Stomach (tissue), 19 donors: ENCODE measurements around the gene CD28. TPM values are rescaled to one million over a fixed set of nuclear protein-coding genes. Genes with fewer than 3 reads are reported as not detected.
A peak's percentile ranks its signal among the peaks of the same experiment; 100 is the strongest.

Experiments
- DNase-seq, 2 donors: peaks; one replicate each; pipeline versions ENCODE4 v3.0.0 to v3.0.0-alpha.2; 2013 to 2019
- H3K27ac ChIP-seq, 5 donors: fragments of 200-600 bp in 4 of 5; sonication (generic) in 4 of 5; one replicate each; pipeline ENCODE4 v1.5.1; 2013 to 2019; ENCODE audit warnings: mild to moderate bottlenecking in 1 of 5, moderate library complexity in 1 of 5
- H3K27me3 ChIP-seq, 3 donors: fragments of 200-600 bp; sonication (generic); one replicate each; pipeline ENCODE4 v1.5.1; 2017 to 2019; ENCODE audit warnings: mixed run types in 1 of 3
- H3K36me3 ChIP-seq, 4 donors: fragments of 200-600 bp; sonication (generic); 1 replicate in 3 of 4; 2 replicates in 1 of 4; pipeline ENCODE4 v1.5.1; 2016 to 2019
- H3K4me1 ChIP-seq, 4 donors: fragments of 200-600 bp; sonication (generic); one replicate each; pipeline ENCODE4 v1.5.1; 2016 to 2019
- H3K4me3 ChIP-seq, 4 donors: fragments of 200-600 bp; sonication (generic) in 3 of 4; one replicate each; pipeline ENCODE4 v1.5.1; 2016 to 2019; ENCODE audit warnings: mild to moderate bottlenecking in 1 of 4
- H3K9me3 ChIP-seq, 4 donors: fragments of 200-600 bp; sonication (generic); one replicate each; pipeline ENCODE4 v1.5.1; 2016 to 2019
- CTCF ChIP-seq, 7 experiments: fragments of 450-650 bp in 4 of 7; fragments of 200-600 bp in 3 of 7; sonication (generic) in 3 of 7; IDR thresholded peaks; one replicate each; pipeline ENCODE4 v1.5.1; 2016 to 2019; ENCODE audit warnings: antibody characterized with exemption in 7 of 7, control low read depth in 2 of 7, mild to moderate bottlenecking in 1 of 7
- EP300 ChIP-seq: sonication (generic); formaldehyde crosslinking; IDR thresholded peaks from one replicate; pipeline ENCODE4 v1.6.1; 2017; ENCODE audit warnings: antibody characterized with exemption
- POLR2A ChIP-seq, 4 donors: fragments of 450-650 bp; IDR thresholded peaks; one replicate each; pipeline ENCODE4 v1.6.1; 2016; ENCODE audit warnings: antibody characterized with exemption in 4 of 4, control low read depth in 2 of 4, mild to moderate bottlenecking in 1 of 4, moderate library complexity in 1 of 4
- POLR2AphosphoS5 ChIP-seq, 3 donors: sonication (generic); formaldehyde crosslinking; IDR thresholded peaks; one replicate each; pipeline ENCODE4 v1.6.1; 2016; ENCODE audit warnings: antibody characterized with exemption in 3 of 3
- WGBS, 5 donors: extraction: QIAGEN DNeasy Blood & Tissue Kit in 3 of 5; methylation state at CpG; one replicate each; pipeline versions ENCODE4 v1.1.5 to v1.1.7; 2013 to 2018; 5-methylcytosine and 5-hydroxymethylcytosine counted together
- intact Hi-C: fragments of 100-400 bp; cut with DNase I; formaldehyde crosslinking; loops from one replicate; pipeline ENCODE4 v1.15.1; 2023; ENCODE audit warnings: low total_unique reads
- long read RNA-seq, 10 donors: transcript quantifications; one replicate each; lab custom pipeline, GENCODE V29; 2026
- polyA plus RNA-seq, 3 donors: library from polyadenylated mRNA; stranded (reverse); fragments of 200-250 nt; gene quantifications; one replicate each; pipeline ENCODE4 v1.2.3, GENCODE V29; 2013
- total RNA-seq, 5 donors: library from RNA; depleted of rRNA; stranded (reverse); fragments of >200 nt; gene quantifications; one replicate each; pipeline versions ENCODE4 v1.1.0 to v1.2.3, GENCODE V29; 2014 to 2016
- donor health status: healthy with polysubstance abuse.
- donor health status: Bipolar disorder and iron deficiency.
- donor health status: healthy.

The CD28 gene
- total RNA-seq (1 to 10 TPM in 2 of 5 donors, under 1 TPM in 1, not detected in 2; 0.29 to 4.4 (median 2.9) TPM), polyA plus RNA-seq (under 1 TPM; 0.15 to 0.25 (median 0.23) TPM)
- long read RNA-seq, donor 1, full-length matches to known transcripts: 1 of 1 reads
- long read RNA-seq, donor 1, partial matches to known transcripts: 0 of 1 reads
- long read RNA-seq, donor 1, other reads (novel, unspliced or antisense): 0 of 1 reads
- long read RNA-seq, donor 2, full-length matches to known transcripts: 2 of 2 reads
- long read RNA-seq, donor 2, partial matches to known transcripts: 0 of 2 reads
- long read RNA-seq, donor 2, other reads (novel, unspliced or antisense): 0 of 2 reads
- long read RNA-seq, donor 3: 0 reads
- long read RNA-seq, donor 4: 0 reads
- long read RNA-seq, donor 5: 0 reads
- long read RNA-seq, donor 6: 0 reads
- long read RNA-seq, donor 7: 0 reads
- long read RNA-seq, donor 8: 0 reads
- long read RNA-seq, donor 9: 0 reads
- long read RNA-seq, donor 10: 0 reads

- Histone ChIP-seq H3K36me3 (no peaks in the 10 kb centered on the region), H3K27ac (peak within 1 kb of the TSS in 2 of 5 donors; percentile 18 to 49), H3K4me1 (peaks cover 0 to 12% (median 4%) of the 10 kb centered on the region in 4 donors), H3K4me3 (no peak within 1 kb of the TSS), H3K9me3 (peaks cover 0 to 9% (median 2%) of the 10 kb centered on the region in 4 donors), H3K27me3 (no peaks in the 10 kb centered on the region)
- TF ChIP-seq EP300 (no peak), POLR2AphosphoS5 (IDR thresholded peaks at IDR 0.05) (peak in 2 of 3 donors; percentile 50 to 63)
- DNase-seq: peak; percentile 59 to 85
- intact Hi-C loops: no loop called here
- 70 to 84% (median 80%) methylated on average over 9 of the region's 9 CpGs for WGBS, 5 donors
Measured at GRCh38 chr2:203706403-203706802, at the start of gene CD28. CD28 (plus strand) TSS chr2:203706639; CDS start chr2:203706697, 58 bp downstream.

GRCh38 chr2:203659331-203660049 lies 46.9 kb upstream of the CD28 start:
- DNase-seq: no peak
- Histone ChIP-seq H3K4me3 (no peak overlapping the region), H3K36me3 (no peaks in the 10 kb centered on the region), H3K27ac (no peak overlapping the region), H3K27me3 (no peaks in the 10 kb centered on the region), H3K9me3 (no peaks in the 10 kb centered on the region), H3K4me1 (peaks cover 0 to 20% (median 5%) of the 10 kb centered on the region in 4 donors)
- intact Hi-C loops: no loop called here
- TF ChIP-seq CTCF (IDR thresholded peaks at IDR 0.05): no peak
- TF ChIP-seq POLR2A (IDR thresholded peaks at IDR 0.05): no peak
- no peak for TF ChIP-seq EP300
- no peak for TF ChIP-seq POLR2AphosphoS5 (IDR thresholded peaks at IDR 0.05)
- 70 to 78% (median 74%) methylated on average over 4 of the region's 4 CpGs for WGBS, 5 donors

- no peaks in the 10 kb centered on the region for H3K27me3 ChIP-seq
- no peaks in the 10 kb centered on the region for H3K36me3 ChIP-seq
- intact Hi-C loops: no loop called here
- no peak for DNase-seq
- WGBS, 5 donors: 65 to 83% (median 71%) methylated on average over 2 of the region's 2 CpGs
- no peak overlapping the region for H3K4me3 ChIP-seq
- H3K9me3 ChIP-seq: no peaks in the 10 kb centered on the region
- H3K4me1 ChIP-seq: peaks cover 0 to 17% (median 5%) of the 10 kb centered on the region in 4 donors
- no peak overlapping the region for H3K27ac ChIP-seq
- no peak for TF ChIP-seq EP300
Measured at GRCh38 chr2:203660465-203660864, 46.0 kb upstream of the CD28 start.

- no peak for DNase-seq
- H3K27me3 ChIP-seq: no peaks in the 10 kb centered on the region
- peaks cover 0 to 13% (median 5%) of the 10 kb centered on the region in 4 donors for H3K4me1 ChIP-seq
- TF ChIP-seq CTCF (IDR thresholded peaks at IDR 0.05) (no peak), POLR2A (IDR thresholded peaks at IDR 0.05) (no peak), EP300 (no peak), POLR2AphosphoS5 (IDR thresholded peaks at IDR 0.05) (no peak)
- WGBS, 5 donors: 80 to 93% (median 91%) methylated on average over 3 of the region's 3 CpGs
- H3K36me3 ChIP-seq: no peaks in the 10 kb centered on the region
- H3K4me3 ChIP-seq: no peak overlapping the region
- H3K9me3 ChIP-seq: no peaks in the 10 kb centered on the region
- H3K27ac ChIP-seq: no peak overlapping the region
- intact Hi-C loops: no loop called here
Measured at GRCh38 chr2:203661279-203661908, 45.0 kb upstream of the CD28 start.

- no peak overlapping the region for H3K4me3 ChIP-seq
- no peak overlapping the region for H3K27ac ChIP-seq
- 0 to 35% (median 0%) methylated on average over 1 of the region's 1 CpG for WGBS, 5 donors
- H3K4me1 ChIP-seq: peaks cover 0 to 5% (median 2%) of the 10 kb centered on the region in 4 donors
- intact Hi-C loops: no loop called here
- H3K36me3 ChIP-seq: no peaks in the 10 kb centered on the region
- H3K27me3 ChIP-seq: no peaks in the 10 kb centered on the region
- no peak for DNase-seq
- H3K9me3 ChIP-seq: no peaks in the 10 kb centered on the region
- TF ChIP-seq POLR2A (IDR thresholded peaks at IDR 0.05): no peak
- no peak for TF ChIP-seq EP300
Measured at GRCh38 chr2:203662487-203662886, 44.0 kb upstream of the CD28 start.
